Activated CD4-positive, alpha-beta memory T cell treated with anti-CD3 and anti-CD28 coated beads, Interleukin-2, amount 10 ng/mL, durations not matched to agents 7 days and 5 days (primary cell): Measurements from ENCODE around the gene SEZ6L. TPM values are rescaled to one million over a fixed set of nuclear protein-coding genes. Genes with fewer than 3 reads are reported as not detected.

Source experiments
- CTCF ChIA-PET: fragments of 350-600 bp; sonication (Branson Sonifier 250); formaldehyde crosslinking; loops from one replicate; lab custom pipeline; 2021; ENCODE audit warnings: antibody characterized with exemption, inconsistent platforms; lab: Charles Lee
- POLR2A ChIA-PET: fragments of 350-600 bp; sonication (Branson Sonifier 250); formaldehyde crosslinking; loops from one replicate; lab custom pipeline; 2021; ENCODE audit warnings: antibody characterized with exemption; lab: Charles Lee
- DNase-seq: peaks from one replicate; pipeline ENCODE4 v3.0.0-alpha.2; 2020
- H3K27ac Mint-ChIP-seq: one replicate; pipeline ENCODE4 v1.8.0; 2021; ENCODE audit warnings: mild to moderate bottlenecking, mixed read lengths
- H3K27me3 Mint-ChIP-seq: one replicate; pipeline ENCODE4 v1.8.0; 2021; ENCODE audit warnings: mixed read lengths
- H3K36me3 Mint-ChIP-seq: one replicate; pipeline ENCODE4 v1.8.0; 2021; ENCODE audit warnings: low read depth, mixed read lengths
- H3K4me1 Mint-ChIP-seq: one replicate; pipeline ENCODE4 v1.8.0; 2021; ENCODE audit warnings: mixed read lengths
- H3K4me3 Mint-ChIP-seq: one replicate; pipeline ENCODE4 v1.8.0; 2021; ENCODE audit warnings: mild to moderate bottlenecking, mixed read lengths
- H3K9me3 Mint-ChIP-seq: one replicate; pipeline ENCODE4 v1.8.0; 2021; ENCODE audit warnings: mixed read lengths
- total RNA-seq, 2 experiments: library from RNA; stranded (reverse); gene quantifications; one replicate each; pipeline ENCODE4 v1.2.3, GENCODE V29; 2021

The SEZ6L gene
- total RNA-seq, 2 experiments from 2014 or later, result not detected

DNA sequence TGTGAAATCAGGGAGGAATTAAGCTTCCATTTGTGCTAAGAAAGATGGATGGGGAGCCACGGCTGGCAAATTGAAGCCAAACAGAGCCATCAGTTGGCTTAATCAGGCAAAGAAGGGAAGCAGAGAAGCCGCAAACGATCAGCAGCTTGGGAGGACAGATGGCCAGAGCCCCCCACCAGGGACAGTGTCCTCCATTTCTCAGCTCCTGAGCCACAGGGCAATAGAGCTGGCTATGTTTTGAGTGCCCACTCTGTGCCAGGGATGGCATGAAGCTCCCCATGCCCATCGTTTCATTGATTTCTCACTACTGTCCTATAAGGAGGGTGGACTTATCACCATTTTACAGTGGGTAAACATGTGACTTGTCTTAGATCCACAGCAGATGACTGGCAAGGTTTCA is 133.5 kb downstream of the SEZ6L start:
- H3K4me3 Mint-ChIP-seq, result no peak overlapping the region
- H3K27ac Mint-ChIP-seq, result no peak overlapping the region
- no peaks in the 10 kb centered on the region for H3K36me3 Mint-ChIP-seq
- POLR2A ChIA-PET, result interaction anchor here (1.3 kb wide), 1 partner anchor 12 kb away, joined by 3 read pairs; no protein-coding TSS in a partner anchor
- H3K4me1 Mint-ChIP-seq, result no peaks in the 10 kb centered on the region
- CTCF ChIA-PET, result no interaction called here
- no peaks in the 10 kb centered on the region for H3K9me3 Mint-ChIP-seq
- H3K27me3 Mint-ChIP-seq, result peaks cover 10% of the 10 kb centered on the region
- DNase-seq, result no peak

DNA sequence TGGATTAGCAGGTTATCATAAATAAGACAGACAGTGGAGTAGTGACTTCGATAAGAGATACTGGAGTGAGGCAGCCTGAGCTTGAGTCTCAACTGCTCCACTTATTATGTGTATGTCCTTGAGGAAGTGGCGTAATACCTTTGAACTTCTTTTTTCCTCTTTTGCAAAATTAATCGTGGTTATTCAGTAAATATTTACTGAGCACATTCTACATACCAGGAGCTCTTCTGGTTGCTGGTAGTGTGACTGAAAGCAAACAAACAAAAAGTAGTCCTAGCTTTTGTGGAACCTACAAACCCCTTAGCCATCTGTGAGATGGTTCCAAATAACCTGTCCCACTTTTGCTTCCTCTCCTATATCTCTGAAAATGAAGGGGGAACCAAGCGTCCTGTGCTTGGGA is 134.2 kb downstream of the SEZ6L start:
- no peaks in the 10 kb centered on the region for H3K36me3 Mint-ChIP-seq
- peaks cover 14% of the 10 kb centered on the region for H3K27me3 Mint-ChIP-seq
- ChIA-PET CTCF (interaction anchor here (0.9 kb wide), 1 partner anchor 27 kb away, joined by 5 read pairs; no protein-coding TSS in a partner anchor), POLR2A (interaction anchor here (1.3 kb wide), 1 partner anchor 11 kb away, joined by 3 read pairs; no protein-coding TSS in a partner anchor)
- no peaks in the 10 kb centered on the region for H3K4me1 Mint-ChIP-seq
- H3K27ac Mint-ChIP-seq, result no peak overlapping the region
- no peak overlapping the region for H3K4me3 Mint-ChIP-seq
- DNase-seq, result no peak
- H3K9me3 Mint-ChIP-seq, result no peaks in the 10 kb centered on the region

DNA sequence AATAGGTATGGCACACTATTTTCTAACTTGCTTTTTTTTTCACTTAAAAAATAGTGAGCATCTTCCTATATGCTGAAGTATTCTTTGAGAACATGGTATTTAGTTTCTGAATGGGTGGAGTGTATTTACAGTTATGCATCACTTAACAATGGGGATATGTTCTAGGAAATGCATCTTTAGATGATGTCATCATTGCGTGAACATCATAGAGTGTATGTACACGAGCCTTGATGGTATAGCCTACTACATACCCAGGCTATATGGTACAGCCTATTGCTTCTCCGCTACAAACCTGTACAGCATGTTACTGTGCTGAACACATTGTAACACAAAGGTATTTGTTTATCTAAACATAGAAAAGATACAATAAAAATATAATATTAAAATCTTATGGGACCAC is 135.5 kb downstream of the SEZ6L start:
- ChIA-PET POLR2A (no interaction called here), CTCF (no interaction called here)
- H3K4me3 Mint-ChIP-seq, result no peak overlapping the region
- H3K4me1 Mint-ChIP-seq, result no peaks in the 10 kb centered on the region
- H3K27me3 Mint-ChIP-seq, result peaks cover 14% of the 10 kb centered on the region
- no peak for DNase-seq
- no peaks in the 10 kb centered on the region for H3K36me3 Mint-ChIP-seq
- H3K27ac Mint-ChIP-seq, result no peak overlapping the region
- no peaks in the 10 kb centered on the region for H3K9me3 Mint-ChIP-seq

DNA sequence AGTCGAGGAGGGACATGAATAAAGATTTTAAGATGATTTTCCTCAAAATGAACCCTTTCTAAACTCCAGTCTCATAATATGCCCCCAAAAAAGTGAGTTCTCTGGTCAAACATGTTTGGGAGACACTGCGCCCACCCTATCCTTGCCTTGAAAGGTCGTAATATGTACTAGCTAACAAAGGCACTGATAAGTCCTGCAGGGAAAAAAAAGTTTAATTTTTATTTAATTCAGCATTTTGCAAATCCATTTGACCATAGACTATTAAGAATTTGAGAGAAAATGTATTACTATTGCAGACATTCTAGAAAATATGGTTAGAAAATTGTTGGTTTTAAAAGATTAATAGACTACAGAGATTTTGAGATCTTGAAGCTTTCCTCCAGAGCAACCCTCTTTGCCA is 139.2 kb downstream of the SEZ6L start:
- no peaks in the 10 kb centered on the region for H3K4me1 Mint-ChIP-seq
- CTCF ChIA-PET, result no interaction called here

DNA sequence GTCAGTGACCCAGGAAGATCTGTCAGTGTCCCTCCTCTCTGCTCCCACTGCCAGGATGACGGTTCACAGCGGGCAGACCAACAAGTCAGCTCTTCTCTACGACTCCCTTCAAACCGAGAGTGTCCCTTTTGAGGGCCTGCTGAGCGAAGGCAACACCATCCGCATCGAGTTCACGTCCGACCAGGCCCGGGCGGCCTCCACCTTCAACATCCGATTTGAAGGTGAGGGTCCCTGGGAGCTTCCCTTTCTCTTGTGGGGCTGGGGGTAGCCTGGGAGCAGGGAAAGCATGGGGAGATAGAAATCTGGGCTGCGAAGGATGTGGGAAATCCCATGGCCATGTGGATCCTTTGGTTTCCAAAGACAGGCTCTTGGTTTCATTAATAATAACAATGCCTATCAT is 141.4 kb downstream of the SEZ6L start:
- no peaks in the 10 kb centered on the region for H3K4me1 Mint-ChIP-seq
- H3K27me3 Mint-ChIP-seq, result peaks cover 12% of the 10 kb centered on the region
- H3K36me3 Mint-ChIP-seq, result no peaks in the 10 kb centered on the region
- no peak for DNase-seq
- no peak overlapping the region for H3K4me3 Mint-ChIP-seq
- no peak overlapping the region for H3K27ac Mint-ChIP-seq
- ChIA-PET POLR2A (no interaction called here), CTCF (no interaction called here)
- no peaks in the 10 kb centered on the region for H3K9me3 Mint-ChIP-seq

More for the DNA sequence above, 139.2 kb downstream of the SEZ6L start:
- DNase-seq, result no peak
- Mint-ChIP-seq H3K4me3 (no peak overlapping the region), H3K27me3 (peaks cover 10% of the 10 kb centered on the region), H3K36me3 (no peaks in the 10 kb centered on the region), H3K9me3 (no peaks in the 10 kb centered on the region), H3K27ac (no peak overlapping the region)
- POLR2A ChIA-PET, result no interaction called here

DNA sequence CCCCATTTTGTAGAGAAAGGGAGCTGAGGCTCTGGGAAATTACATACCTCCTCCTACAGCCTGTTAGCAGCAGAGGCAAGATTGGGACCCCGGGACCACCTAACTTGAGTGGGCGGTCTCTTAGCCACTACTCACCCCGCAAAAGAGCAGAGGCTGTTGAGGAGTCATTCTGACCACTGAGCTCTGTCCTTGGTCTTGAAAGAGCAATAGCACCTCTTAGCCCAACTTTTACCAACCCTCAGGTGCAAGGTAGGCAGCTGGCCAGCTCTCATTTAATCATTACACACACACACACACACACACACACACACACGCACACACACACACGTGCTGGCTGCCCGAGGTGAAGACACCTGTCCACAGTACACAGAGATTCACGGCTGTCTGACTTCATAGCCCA is 144.0 kb downstream of the SEZ6L start:
- peaks cover 8% of the 10 kb centered on the region for H3K27me3 Mint-ChIP-seq
- H3K4me3 Mint-ChIP-seq, result no peak overlapping the region
- DNase-seq, result no peak
- CTCF ChIA-PET, result no interaction called here
- no peaks in the 10 kb centered on the region for H3K9me3 Mint-ChIP-seq
- POLR2A ChIA-PET, result no interaction called here
- no peaks in the 10 kb centered on the region for H3K4me1 Mint-ChIP-seq
- no peaks in the 10 kb centered on the region for H3K36me3 Mint-ChIP-seq
- no peak overlapping the region for H3K27ac Mint-ChIP-seq

DNA sequence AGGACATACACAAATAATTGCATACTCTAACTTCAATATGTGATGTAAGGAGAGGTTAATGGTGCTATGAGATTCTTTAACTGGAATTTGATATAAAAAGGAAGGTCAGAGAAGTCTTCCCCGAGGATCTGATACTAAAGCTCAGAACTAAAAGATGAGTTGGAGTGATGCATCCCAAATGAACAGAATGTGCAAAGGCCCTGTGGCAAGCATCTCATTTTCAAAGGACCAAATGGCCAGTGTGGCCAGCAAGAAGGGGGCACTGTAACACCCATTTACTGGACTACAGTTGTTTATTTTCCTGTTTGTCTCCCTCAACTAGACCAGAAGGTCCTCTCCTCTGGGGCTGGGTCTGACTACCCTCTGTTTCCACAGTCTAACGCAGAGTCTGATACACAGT is 144.9 kb downstream of the SEZ6L start:
- peaks cover 10% of the 10 kb centered on the region for H3K27me3 Mint-ChIP-seq
- H3K27ac Mint-ChIP-seq, result no peak overlapping the region
- POLR2A ChIA-PET, result interaction anchor here (1.1 kb wide), 1 partner anchor 11 kb away, joined by 3 read pairs; no protein-coding TSS in a partner anchor
- H3K36me3 Mint-ChIP-seq, result no peaks in the 10 kb centered on the region
- no peak overlapping the region for H3K4me3 Mint-ChIP-seq
- CTCF ChIA-PET, result no interaction called here
- DNase-seq, result no peak
- no peaks in the 10 kb centered on the region for H3K4me1 Mint-ChIP-seq
- H3K9me3 Mint-ChIP-seq, result no peaks in the 10 kb centered on the region

DNA sequence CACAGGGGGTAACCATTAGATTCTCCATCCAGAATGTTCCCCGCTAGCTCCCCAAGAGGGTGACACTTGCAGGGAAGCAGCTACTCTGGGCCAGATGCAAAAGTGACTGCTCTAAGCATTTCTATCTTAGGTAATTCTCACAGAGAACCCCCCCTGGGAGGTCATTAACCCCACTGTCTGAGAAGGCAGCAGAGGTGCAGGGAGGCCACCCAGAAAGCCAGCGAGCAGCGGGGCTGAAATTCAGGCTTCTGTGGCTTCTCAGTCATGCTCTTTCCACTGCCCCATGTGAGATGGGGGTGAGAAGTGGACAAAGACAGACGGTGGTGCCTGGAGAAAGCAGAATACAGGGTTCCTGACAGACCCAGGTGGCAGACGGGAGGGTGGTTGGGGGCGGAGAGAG is 145.4 kb downstream of the SEZ6L start:
- H3K27ac Mint-ChIP-seq, result no peak overlapping the region
- peaks cover 14% of the 10 kb centered on the region for H3K27me3 Mint-ChIP-seq
- no peak for DNase-seq
- ChIA-PET CTCF (no interaction called here), POLR2A (interaction anchor here (1.1 kb wide), 1 partner anchor 12 kb away, joined by 3 read pairs; no protein-coding TSS in a partner anchor)
- no peaks in the 10 kb centered on the region for H3K36me3 Mint-ChIP-seq
- no peaks in the 10 kb centered on the region for H3K9me3 Mint-ChIP-seq
- H3K4me1 Mint-ChIP-seq, result no peaks in the 10 kb centered on the region
- no peak overlapping the region for H3K4me3 Mint-ChIP-seq

DNA sequence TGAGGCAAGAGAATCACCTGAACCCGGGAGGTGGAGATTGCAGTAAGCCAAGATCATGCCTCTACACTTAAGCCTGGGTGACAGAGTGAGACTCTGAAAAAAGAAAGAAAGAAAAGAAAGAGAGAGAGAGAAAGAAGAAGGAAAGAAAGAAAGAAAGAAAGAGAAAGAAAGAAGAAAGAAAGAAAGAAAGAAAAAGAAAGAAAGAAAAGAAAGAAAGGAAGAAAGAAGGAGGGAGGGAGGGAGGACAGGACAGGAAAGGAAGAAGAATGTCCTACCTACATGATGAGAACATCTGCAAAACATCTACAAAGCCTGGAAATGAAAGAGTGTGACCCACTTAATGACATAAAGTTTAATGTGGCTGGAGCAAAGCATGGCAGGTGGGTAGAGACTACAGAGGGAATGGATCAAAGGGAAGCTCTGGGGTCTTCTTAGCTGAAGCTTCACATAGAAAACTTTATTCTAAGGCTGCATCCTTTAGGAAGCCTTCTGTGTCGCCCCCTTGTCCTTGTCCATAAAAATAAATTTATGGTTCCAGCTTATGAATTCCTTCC is 147.5 kb downstream of the SEZ6L start:
- no peak for DNase-seq
- Mint-ChIP-seq H3K27ac (no peak overlapping the region), H3K4me3 (no peak overlapping the region), H3K4me1 (no peaks in the 10 kb centered on the region), H3K27me3 (peaks cover 14% of the 10 kb centered on the region), H3K36me3 (no peaks in the 10 kb centered on the region), H3K9me3 (no peaks in the 10 kb centered on the region)
- ChIA-PET POLR2A (no interaction called here), CTCF (interaction anchor here (0.6 kb wide), 1 partner anchor 57 kb away, joined by 3 read pairs; no protein-coding TSS in a partner anchor)

DNA sequence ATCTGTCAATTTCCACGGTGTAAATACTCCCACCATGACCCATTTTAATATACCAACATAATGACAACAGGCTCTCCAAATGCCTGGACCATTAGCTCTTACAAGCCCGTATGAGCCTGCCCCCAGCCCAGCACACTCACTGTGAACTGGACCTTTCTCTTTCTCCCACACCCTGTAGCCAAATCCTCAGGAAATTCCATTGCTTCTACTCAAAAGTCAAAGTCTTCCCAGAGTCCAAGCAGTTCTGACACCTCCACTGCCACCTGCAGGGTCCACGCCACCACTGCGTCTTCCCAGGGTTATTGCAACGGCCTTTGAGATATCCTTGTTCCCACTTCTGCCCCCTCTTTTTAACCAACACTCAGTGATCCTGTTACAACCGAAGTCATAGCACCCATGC is 149.7 kb downstream of the SEZ6L start:
- Mint-ChIP-seq H3K27ac (no peak overlapping the region), H3K9me3 (no peaks in the 10 kb centered on the region), H3K27me3 (peaks cover 12% of the 10 kb centered on the region), H3K36me3 (no peaks in the 10 kb centered on the region), H3K4me1 (no peaks in the 10 kb centered on the region), H3K4me3 (no peak overlapping the region)
- DNase-seq, result no peak
- ChIA-PET POLR2A (no interaction called here), CTCF (no interaction called here)

DNA sequence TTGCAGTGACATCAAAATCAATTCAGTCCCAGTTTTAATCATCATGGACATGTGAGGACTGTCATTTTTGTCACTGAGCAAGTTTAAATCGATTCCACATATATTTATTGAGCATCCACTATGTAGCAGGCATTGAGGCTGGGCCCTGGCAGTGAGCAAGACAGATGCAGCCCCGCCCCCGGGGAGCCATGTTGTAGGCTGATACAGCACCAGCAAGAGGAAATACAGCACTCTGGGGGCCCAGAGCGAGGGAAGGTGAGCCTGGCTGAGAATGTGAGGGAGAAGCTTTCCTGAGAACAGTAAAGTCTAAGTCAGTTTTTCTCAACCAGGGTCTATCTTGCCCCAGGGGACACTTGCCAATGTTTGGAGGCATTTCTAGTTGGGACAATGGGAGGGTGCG is 151.2 kb downstream of the SEZ6L start:
- DNase-seq, result no peak
- Mint-ChIP-seq H3K4me3 (no peak overlapping the region), H3K4me1 (no peaks in the 10 kb centered on the region), H3K27ac (no peak overlapping the region), H3K9me3 (no peaks in the 10 kb centered on the region), H3K36me3 (no peaks in the 10 kb centered on the region), H3K27me3 (peaks cover 12% of the 10 kb centered on the region)
- CTCF ChIA-PET, result interaction anchor here (2.0 kb wide), 1 partner anchor 10 kb away, joined by 5 read pairs; no protein-coding TSS in a partner anchor
- POLR2A ChIA-PET, result no interaction called here

DNA sequence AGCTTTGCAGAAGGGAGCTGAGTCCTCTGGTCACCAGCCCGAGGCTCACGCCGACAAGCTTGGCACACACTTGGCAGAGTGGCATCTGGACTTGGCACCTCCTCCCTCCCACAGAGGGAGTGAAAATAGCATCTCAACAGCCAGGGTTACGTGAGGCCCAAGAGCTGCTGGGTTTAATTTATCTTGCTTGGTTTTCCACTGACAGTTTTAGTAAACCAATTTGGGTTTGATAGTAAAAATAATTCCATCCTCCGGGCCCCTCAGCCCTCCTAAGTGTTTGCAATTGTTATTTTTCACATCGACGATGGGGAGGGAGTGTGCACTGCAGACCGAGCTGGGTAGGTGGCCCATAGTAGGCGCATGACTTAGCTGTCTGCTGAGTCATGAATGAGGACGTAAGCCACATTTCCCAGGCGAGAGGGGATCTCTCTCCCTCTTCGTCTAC is 152.2 kb downstream of the SEZ6L start:
- Mint-ChIP-seq H3K4me3 (no peak overlapping the region), H3K27ac (no peak overlapping the region), H3K9me3 (no peaks in the 10 kb centered on the region), H3K27me3 (peaks cover 8% of the 10 kb centered on the region), H3K4me1 (no peaks in the 10 kb centered on the region), H3K36me3 (no peaks in the 10 kb centered on the region)
- ChIA-PET CTCF (interaction anchor here (1.0 to 2.0 kb wide), 3 partner anchors 9 to 525 kb away, joined by 3 to 5 read pairs (median 4); no protein-coding TSS in a partner anchor), POLR2A (no interaction called here)
- DNase-seq, result no peak

DNA sequence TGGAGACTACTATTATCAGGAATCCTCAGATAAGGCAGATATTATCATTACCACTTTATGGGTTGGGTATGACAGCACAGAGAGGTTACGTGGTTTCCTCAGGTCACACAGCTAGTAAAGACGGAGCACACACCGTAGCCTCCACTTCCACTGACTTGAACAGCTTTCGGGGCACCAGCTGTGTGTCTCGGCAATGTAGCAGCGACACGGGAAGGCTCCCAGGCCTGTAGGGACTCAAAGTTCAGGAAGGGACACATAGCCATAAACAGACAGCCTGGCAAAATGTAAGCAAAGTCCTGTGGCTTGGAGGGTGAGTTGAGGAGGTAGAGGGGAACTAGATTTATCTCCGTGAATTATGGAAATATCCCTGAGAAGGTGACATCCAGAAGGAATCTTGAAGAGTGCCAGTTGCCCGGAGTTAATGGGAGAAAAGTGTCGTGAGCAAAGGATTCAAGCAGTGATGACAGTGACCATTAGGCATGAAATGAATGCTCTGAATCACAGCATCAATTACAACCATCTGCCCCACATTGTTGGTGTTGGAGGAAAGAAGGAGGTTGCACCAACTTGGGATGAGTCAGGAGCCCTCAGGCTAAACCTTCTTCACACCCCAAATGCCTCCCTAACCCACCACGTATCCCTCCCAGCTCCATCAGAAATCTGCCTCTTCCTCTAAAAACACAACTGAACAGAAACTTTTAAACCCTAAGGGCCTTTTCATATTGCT is 153.1 kb downstream of the SEZ6L start:
- no peaks in the 10 kb centered on the region for H3K36me3 Mint-ChIP-seq
- no peak overlapping the region for H3K4me3 Mint-ChIP-seq
- CTCF ChIA-PET, result interaction anchor here (1.0 to 2.0 kb wide), 3 partner anchors 8 to 526 kb away, joined by 3 to 5 read pairs (median 4); no protein-coding TSS in a partner anchor

More for the DNA sequence above, 153.1 kb downstream of the SEZ6L start:
- Mint-ChIP-seq H3K9me3 (no peaks in the 10 kb centered on the region), H3K4me1 (no peaks in the 10 kb centered on the region), H3K27ac (no peak overlapping the region), H3K27me3 (peaks cover 8% of the 10 kb centered on the region)
- DNase-seq, result no peak
- POLR2A ChIA-PET, result no interaction called here
